ACHN (cell line): ENCODE data around the gene PCCB.
"Not testable (repeated sequence)": the region's sequence is repeated elsewhere in the genome, so short reads cannot be mapped to it uniquely, and the experiment has no call there.

ENCODE experiments used
- DNase-seq: peaks from one replicate; pipeline ENCODE4 v3.0.0-alpha.2; 2015
- in situ Hi-C: cut with HindIII; loops from 2 replicates; pipeline ENCODE4 v1.10.0; 2017; ENCODE audit warnings: low sequenced_read_pairs, low pct_ligation_motif_present, low pct_unique_long_range_greater_than_20kb

The PCCB gene

DNA sequence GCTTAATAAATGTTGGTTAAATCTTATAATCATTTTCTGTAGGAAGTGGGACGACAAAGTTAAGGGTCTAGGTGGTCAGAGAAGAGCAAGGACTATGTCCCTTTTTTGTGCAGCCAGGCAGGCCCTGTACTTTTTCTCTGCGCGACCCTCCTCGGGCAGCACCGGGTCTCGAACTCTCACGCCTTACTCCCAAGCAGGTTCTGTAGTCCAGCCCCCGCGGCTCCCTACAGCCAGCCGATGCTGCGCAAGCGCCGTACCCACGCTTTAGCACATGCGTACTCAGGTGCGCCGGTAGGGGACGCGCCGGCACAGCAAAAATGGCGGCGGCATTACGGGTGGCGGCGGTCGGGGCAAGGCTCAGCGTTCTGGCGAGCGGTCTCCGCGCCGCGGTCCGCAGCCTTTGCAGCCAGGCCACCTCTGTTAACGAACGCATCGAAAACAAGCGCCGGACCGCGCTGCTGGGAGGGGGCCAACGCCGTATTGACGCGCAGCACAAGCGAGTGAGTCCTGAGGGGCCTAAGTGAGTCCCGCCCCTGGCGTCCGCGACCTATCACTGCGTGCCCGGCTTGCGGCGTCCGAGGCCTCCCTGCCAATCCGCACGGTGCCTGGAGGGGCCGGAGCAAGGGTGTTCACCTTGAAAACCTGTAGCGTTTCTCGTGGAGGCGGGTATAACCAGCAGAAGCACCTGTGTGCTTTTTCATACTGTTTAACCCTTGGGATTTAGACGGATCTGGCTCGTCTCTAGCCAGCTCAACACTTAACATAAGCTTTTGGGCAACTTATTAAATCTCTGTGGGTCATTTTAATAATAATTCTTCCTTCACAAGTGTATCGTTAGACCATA is at the start of gene PCCB:
Gene PCCB (plus strand): TSS at position 282 of the 844 bp plus-strand sequence. CDS start 36 bp downstream, at position 318.
- in situ Hi-C loops: no loop called here
- peak; percentile 91 for DNase-seq

DNA sequence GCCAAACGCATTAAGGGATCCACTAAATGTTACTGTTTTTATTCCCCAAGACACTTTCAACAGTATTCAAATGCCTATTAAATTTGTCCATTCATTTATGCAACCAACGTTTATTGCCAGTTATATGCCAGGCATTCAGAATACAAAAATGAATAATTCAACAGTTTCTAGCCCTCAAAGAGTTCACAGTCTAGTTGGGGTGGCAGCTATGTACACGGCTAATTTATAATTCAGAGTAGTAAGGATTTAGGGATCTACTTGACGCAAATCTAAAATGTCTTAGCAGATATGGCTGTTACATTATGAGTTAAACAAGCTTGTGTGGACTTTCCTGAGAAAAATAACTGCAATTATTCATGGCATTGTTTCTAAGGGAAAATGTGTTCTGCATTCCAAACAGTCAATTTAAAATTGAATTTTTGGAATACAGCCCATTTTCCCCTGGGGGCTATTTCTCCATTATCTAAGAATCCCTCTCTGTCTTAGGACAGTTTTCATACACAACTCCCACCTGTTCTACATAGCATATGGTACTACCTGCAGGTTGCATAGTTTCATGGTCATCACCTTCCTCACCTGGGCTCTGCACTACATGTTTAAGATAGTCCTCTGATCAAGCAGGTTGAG is 42.5 kb upstream of the PCCB start:
- in situ Hi-C loops: no loop called here
- DNase-seq: no peak

DNA sequence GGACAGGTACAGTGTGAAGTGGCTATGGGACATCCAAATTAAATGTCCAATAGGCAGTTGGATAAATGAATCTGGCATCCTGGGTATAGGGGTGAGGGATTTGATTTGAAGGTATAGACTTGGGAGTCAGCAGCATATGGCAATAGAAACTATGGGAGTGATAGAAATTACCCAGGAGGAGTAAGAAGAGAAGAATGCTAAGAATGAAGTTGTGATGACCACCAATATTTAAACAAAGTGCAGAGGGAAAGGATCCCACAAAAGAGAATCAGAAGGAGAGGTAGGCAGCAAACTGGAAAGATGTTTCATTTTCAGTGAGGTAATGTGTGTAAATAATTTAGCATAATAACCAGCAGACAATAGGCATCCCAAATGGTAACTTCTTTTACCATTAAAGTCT is 40.2 kb upstream of the PCCB start:
- in situ Hi-C loops: no loop called here
- peak; percentile 57 for DNase-seq

DNA sequence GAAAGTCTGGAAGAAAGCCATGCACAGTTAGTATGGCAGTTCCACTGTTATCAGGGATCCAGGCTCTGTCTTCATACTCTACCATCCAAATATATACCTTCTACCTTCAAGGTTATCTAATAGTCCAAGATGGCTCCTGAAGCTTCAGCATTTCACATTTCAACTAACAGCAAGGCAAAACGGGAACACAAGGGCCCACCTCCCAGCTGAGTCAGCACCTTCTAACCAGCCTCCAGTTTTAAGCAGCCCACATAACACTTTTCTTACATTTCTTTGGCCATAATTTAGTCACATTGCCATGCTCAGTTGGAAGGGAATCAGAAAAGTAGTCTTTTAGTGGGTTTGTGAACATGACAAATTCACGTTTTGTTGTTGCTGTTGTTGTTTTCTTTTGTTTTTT is 38.6 kb upstream of the PCCB start:
- in situ Hi-C loops: no loop called here
- DNase-seq: no peak

DNA sequence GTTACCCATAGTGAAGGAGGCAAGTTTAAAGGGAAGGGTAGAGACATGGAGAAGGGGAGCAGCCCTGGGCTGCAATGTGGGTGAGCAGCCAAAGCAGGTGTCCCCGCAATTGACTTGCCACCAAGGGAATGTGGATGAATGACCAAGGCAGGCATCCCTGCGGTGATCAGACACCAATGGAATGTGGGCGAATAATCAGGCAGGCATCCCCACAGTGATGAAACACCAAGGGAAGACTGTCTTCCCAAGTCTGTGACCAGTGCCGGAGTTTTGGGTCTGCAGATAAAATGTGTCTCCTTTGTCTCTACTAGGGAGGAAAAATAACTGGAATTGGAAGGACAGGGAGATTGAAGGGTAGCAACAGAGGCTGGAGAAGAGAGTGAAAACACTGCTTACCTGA is 27.4 kb upstream of the PCCB start:
- DNase-seq, in situ Hi-C loops: not testable (repeated sequence)

DNA sequence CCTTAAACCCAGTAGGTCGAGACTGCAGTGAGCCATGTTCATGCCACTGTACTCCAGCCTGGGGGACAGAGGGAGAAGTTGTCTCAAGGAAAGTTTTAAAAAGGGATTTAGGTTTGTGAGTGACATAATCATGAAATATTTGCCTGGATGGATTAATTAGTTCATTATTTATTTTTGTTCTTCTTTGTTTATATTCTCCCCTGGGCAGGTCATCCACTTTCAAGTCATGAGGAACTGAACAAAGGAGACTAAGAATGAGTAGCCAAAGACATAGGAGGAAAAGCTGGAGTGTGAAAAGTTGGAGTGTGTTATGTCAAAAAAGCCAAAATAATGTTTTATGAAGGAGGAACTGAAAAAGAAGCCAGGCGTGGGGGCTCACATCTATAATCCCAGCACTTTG is 17.7 kb upstream of the PCCB start:
- DNase-seq: no peak
- in situ Hi-C loops: no loop called here

DNA sequence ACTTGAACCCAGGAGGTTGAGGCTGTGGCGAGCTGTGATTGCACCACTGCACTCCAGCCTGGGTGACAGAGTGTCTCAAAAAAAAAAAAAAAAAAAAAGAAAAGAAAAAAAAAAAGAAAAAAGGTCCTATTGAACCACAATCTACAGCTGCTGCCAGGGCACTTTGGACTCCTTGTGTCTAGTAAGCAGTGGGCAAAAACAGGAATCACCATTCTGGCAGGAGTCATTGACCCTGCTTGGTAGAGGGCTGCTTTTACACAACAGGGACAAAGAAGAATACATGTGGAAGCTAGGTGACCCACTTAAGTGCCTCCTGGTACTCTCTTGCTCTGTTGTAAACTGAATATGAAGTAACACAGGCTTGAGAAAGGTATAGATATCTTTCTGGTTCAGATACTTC is 14.6 kb upstream of the PCCB start:
- in situ Hi-C loops: no loop called here
- no peak for DNase-seq

DNA sequence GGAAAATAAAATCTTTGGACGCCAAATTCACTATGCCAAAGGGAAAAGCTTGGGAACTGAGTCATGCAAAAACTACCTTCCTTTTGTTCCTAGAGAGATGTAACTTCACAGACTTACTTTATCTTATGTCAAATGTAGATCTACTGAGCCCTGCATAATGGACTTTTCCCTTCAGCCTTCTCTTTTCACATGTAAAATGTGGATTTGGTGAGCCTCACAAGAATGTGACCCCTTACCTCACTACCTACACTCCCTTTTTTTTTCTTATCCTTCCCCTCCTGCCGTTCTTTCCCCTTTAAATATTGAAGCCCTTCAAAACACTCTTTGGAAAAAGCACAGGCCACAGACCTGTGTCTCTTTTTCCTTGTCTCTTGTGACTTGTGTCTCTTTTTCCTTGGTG is 14.0 kb upstream of the PCCB start:
- in situ Hi-C loops: no loop called here

DNA sequence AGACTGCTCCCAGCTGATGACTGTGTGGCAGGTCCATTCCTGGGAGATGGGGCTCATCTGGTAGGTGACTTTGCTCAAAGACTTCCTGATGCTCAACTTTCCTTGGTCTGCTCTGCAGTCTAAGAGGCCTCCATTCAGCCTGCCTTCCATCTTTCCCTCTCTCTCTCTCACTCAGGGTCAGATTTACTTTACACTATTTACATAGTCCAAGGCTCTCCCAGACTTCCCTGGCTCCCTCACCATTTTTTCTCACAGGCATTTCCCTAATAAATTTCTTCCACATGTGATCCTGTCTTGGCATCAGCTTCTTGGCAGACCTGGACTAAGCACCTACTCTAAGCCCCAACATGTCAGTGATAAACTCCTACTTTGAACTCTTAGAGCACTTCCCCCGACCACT is 13.0 kb upstream of the PCCB start:
- no peak for DNase-seq
- in situ Hi-C loops: no loop called here

More for the DNA sequence above, 14.0 kb upstream of the PCCB start:
- no peak for DNase-seq

DNA sequence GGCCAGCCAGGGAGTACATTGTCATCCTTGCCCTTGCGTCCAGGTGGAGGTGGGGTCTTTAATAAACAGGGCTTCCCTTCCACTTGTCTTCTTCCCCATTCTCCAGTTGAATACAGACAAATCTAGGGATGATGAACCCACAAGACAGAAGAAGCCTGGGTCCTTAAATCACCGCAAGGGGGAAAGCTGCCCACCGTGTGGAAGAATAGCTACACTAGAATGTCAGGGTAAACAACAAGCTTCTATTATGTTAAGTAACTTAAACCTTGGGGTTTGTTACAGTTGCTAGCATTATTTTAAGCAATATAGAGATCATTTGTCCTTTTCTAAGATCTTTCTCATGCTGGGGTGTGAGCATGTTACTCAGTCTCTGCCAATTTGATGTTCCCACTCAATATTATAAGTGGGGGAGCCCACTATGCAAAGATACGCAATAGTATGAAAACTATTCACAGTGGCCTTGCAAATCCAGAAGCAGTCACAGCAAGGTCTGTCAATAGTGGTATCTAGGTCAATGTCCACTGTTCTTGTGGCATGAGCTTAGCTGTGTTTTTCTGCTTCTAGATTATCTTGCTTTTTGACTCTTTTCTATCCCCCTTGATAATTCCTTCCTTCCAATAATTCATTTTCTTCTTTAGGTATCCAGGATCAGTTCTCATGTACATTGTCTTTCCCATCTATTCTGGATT is 12.0 kb upstream of the PCCB start:
- no peak for DNase-seq
- in situ Hi-C loops: no loop called here

DNA sequence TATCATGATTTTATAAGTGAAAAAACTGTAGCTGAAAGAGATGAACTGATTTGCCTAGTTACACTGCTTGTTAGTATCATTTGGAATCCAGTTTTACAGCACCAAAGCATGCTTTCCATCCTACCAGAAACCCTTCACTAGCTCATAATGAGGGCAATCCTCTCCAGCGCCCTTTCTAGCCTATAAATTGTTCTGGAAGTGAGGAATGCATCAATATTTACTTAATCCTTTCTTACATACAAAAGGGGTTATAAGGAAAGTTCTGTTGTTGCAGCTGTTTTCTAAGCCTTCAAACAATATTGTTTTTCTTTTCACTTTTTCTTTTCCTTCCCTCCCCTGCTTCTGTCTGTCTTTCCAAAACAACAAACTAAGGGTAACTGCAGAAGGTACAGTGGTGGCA is 11.0 kb upstream of the PCCB start:
- in situ Hi-C loops: no loop called here
- no peak for DNase-seq

DNA sequence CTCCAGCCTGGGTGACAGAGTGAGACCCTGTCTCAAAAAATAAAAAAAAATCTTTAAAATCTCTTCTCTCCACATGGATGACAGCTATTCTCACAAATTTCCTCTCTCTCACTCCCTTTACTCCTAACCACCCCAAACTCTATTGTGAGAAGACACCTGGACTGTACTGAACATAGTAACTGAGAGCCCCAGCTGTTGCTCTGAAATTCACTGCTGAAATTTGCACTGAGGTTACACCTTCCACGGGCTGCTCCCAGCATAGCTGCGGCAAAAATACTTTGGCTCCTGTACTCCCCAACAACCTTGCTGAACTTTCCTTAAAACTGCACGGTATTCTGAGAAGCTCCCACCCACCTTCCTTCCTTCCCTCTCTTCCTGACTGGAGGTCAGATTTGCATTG is 4.4 kb upstream of the PCCB start:
- DNase-seq: no peak
- in situ Hi-C loops: no loop called here

DNA sequence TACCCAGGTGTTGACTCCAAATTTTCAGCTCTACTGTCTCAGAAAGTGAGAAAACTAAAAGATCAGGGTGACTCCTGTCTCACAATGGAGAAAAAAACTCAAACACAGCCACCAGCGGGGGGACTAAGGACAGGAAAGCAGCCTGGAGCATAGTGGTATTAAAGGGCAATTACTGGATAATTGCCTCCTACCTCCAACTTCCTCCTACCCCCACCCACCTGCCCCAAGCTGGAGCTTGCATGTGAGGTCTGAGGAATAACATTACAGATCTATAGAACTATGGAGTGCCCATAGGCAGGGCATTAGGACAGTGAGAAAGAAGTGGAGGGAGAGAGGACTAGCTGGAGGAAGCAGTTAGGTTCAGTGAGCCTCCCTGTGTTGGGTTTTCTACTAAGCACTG is 2.7 kb upstream of the PCCB start:
- in situ Hi-C loops: no loop called here
- DNase-seq: no peak

DNA sequence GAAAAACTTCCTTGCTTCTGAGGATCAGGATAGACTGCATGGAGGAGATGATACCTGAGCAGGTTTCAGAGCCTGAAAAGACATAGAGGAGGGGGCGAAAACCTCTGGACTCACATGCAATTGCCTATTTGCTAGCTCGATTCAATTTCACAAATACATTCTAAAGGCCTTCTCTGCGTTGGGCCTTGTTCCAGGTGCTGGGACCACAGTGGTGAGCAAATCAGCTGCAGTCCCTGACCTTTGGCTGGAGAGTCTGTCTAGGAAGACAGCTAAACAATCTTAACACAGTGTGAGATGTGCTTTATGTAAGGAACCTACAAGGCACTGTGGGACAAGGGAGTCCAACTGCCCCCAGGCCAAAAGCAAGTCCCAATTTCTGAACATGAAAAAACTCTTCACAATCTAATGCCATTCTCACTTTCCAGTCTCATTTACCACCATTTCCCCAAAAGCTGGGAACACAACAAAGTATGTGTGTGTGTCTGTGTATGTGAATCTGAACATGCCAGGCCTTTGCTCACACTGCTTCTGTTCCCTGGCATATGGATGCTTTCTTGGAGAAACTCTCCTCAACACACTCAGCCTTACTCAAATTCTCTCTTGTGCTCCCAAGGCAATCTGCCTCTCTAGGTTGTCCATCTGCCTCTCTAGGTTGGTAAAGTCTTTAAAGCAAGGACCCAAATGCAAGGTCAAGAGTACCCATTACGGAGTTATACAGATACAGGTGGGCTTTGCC is 2.1 kb upstream of the PCCB start:
- in situ Hi-C loops: no loop called here
- DNase-seq: no peak

DNA sequence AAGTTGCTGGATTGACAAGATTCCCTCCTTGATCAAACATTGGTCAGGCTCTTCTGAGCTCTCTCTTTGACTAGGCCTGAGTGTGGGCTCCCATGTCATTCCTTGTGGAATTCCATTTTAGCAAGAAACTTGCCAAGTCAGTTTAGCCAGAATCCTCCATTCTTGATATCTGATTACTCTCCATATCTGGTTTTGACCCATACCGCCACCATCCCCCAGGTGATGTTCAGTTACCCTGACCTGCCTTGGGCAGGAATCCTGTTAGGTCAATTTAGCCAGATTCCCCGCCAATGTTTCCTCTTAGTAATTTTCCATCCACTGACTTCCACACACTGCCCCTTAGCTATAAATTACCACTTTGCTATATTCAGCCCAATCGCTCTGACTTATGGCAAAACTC is 1.0 kb upstream of the PCCB start:
- in situ Hi-C loops: no loop called here
- no peak for DNase-seq

DNA sequence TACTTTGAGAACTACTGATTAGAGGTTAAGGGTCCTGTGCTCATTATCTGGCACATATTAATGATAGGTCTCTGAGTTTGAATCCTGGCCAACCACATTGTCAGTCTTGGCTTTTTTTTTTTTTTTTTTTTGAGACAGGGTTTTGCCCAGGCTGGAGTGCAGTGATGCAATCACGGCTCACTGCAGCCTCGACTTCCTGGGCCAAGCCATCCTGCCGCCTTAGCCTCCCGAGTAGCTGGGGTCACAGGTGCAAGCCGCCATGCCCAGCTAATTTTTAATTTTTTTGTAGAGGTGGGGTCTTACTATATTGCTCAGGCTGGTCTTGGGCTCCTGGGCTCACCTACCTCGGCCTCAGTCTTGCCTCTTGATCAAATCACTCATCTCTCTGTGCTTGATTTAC is 547 bp upstream of the PCCB start:
- DNase-seq: no peak
- in situ Hi-C loops: no loop called here

DNA sequence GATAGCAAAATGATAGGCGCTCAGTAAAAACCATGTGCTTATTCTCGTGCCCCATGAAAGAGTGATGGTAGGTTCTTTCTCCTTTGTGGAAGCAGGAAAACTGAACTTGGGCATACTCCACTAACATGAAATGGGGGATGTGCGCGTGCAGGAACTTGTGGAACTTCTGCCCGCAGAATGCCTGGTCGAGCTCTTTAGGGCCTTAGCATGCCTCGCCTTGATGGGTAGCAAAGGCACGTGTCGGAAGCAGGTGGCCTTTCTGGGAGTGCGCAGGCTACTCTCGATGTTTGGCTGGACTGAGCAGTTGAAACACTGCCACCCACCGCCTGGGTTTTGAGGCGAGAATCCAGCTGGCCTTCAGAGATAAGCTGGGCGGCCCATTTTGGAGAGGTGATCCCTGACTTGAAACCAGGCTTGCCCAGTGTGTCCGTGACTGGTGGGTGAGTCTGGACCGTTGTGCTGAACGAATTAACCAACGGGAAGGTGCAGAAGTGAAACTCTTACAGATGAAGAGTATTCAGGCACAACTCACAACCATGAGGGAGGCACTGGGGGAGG is 842 bp downstream of the PCCB start:
- in situ Hi-C loops: no loop called here
- peak; percentile 57 for DNase-seq

DNA sequence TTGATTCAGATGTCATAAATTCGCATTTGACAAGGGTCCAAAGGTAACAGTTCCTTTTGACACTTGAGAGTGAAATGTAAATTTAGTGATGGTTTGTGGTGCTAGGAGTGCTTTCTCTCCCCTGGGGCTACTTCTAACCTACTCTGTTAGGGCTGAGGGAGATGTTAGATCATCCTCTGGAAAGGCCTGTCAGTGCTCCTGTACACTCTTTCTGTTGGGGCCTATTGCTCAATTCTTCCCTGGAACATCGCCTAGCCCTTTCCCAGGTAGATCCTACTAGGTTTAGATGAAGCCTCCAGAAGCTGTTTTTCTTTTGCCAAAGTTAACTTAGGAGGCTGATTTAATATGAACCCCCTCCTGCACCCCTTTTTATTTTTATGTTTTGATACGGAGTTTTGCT is 1.4 kb downstream of the PCCB start:
- DNase-seq: no peak
- in situ Hi-C loops: no loop called here
